Lung (tissue), 12 donors: ENCODE data around the gene FBXO2. TPM values are rescaled to one million over a fixed set of nuclear protein-coding genes. Genes with fewer than 3 reads are reported as not detected.

ENCODE experiments used
- ATAC-seq: fragments of 200-7000 bp; cut with Tn5 transposase; one replicate; pipeline ENCODE4 v1.9.1; 2020; ENCODE audit warnings: moderate number of reproducible peaks; ENCODE audit not compliant: insufficient read depth, low FRiP score
- DNase-seq, 3 donors: peaks; one replicate each; pipeline ENCODE4 v3.0.0-alpha.2; 2013 to 2017
- H3K27ac ChIP-seq, 2 donors: one replicate each; pipeline ENCODE4 v1.5.1; 2013; ENCODE audit warnings: mild to moderate bottlenecking in 2 of 2, moderate library complexity in 2 of 2, control low read depth in 1 of 2, inconsistent platforms in 1 of 2, low read depth in 1 of 2, low read length in 1 of 2
- H3K27me3 ChIP-seq, 3 donors: one replicate each; pipeline ENCODE4 v1.5.1; 2013; ENCODE audit warnings: low read length in 2 of 3; ENCODE audit not compliant: control insufficient read depth in 3 of 3, insufficient read depth in 3 of 3
- H3K36me3 ChIP-seq, 4 donors: one replicate each; pipeline ENCODE4 v1.5.1; 2013; ENCODE audit warnings: low read length in 4 of 4, mild to moderate bottlenecking in 1 of 4, moderate library complexity in 1 of 4; ENCODE audit not compliant: control insufficient read depth in 4 of 4, insufficient read depth in 4 of 4
- H3K4me1 ChIP-seq, 5 donors: one replicate each; pipeline ENCODE4 v1.5.1; 2013; ENCODE audit warnings: low read length in 5 of 5, mild to moderate bottlenecking in 2 of 5, moderate library complexity in 1 of 5; ENCODE audit not compliant: control insufficient read depth in 5 of 5, insufficient read depth in 5 of 5
- H3K4me3 ChIP-seq: one replicate; pipeline ENCODE4 v1.5.1; 2013; ENCODE audit warnings: mild to moderate bottlenecking, control low read depth, moderate library complexity
- H3K9ac ChIP-seq, 2 donors: one replicate each; pipeline ENCODE4 v1.5.1; 2013; ENCODE audit warnings: low read length in 2 of 2, control low read depth in 1 of 2; ENCODE audit not compliant: insufficient read depth in 1 of 2
- H3K9me3 ChIP-seq, 4 donors: one replicate each; pipeline ENCODE4 v1.5.1; 2013; ENCODE audit warnings: low read length in 3 of 4, mild to moderate bottlenecking in 1 of 4, moderate library complexity in 1 of 4; ENCODE audit not compliant: control insufficient read depth in 4 of 4, insufficient read depth in 3 of 4
- CTCF ChIP-seq: IDR thresholded peaks from 2 replicates; pipeline ENCODE4 v1.5.1; 2012; ENCODE audit warnings: mild to moderate bottlenecking; ENCODE audit errors: control extremely low read depth, extremely low read depth
- WGBS, 2 donors: extraction: QIAGEN DNeasy Blood & Tissue Kit; methylation state at CpG; one replicate each; pipeline ENCODE4 v1.1.7; 2013; 5-methylcytosine and 5-hydroxymethylcytosine counted together
- polyA plus RNA-seq, 2 donors: library from polyadenylated mRNA; stranded (reverse); fragments of 200-250 nt; gene quantifications; one replicate each; pipeline ENCODE4 v1.2.1, GENCODE V29; 2013
- total RNA-seq, 2 donors: library from RNA; depleted of rRNA in 1 of 2; stranded (reverse); fragments of >200 nt in 1 of 2; gene quantifications; one replicate each; pipeline ENCODE4 v1.2.1, GENCODE V29; 2014 to 2021
- donor health status: control.
- donor health status: control.
- donor health status: Bipolar disorder and iron deficiency.
- donor health status: healthy.
- donor health status: DM: yes; HTN: yes; CAD: no.

Gene FBXO2
- total and polyA plus RNA-seq, 4 donors = 0.20 to 12.5 (median 10.1) TPM

- no peak for TF ChIP-seq CTCF
- no peak for DNase-seq
- no peak overlapping the region for H3K27ac ChIP-seq
- H3K9ac ChIP-seq = no peak overlapping the region
- 68 to 72% methylated on average over 8 of the region's 8 CpGs for WGBS, 2 donors
- H3K4me1 ChIP-seq = peaks cover 0 to 18% (median 6%) of the 10 kb centered on the region in 5 donors
- H3K27me3 ChIP-seq = peaks cover 0 to 17% (median 3%) of the 10 kb centered on the region in 3 donors
- H3K9me3 ChIP-seq = peaks cover 0 to 2% (median 0%) of the 10 kb centered on the region in 4 donors
- H3K4me3 ChIP-seq = no peak overlapping the region
- H3K36me3 ChIP-seq = no peaks in the 10 kb centered on the region
- ATAC-seq = no peak
Measured at GRCh38 chr1:11697188-11697892, 43.1 kb upstream of the FBXO2 start.

- ATAC-seq (no peak), DNase-seq (no peak)
- Histone ChIP-seq H3K27me3 (peaks cover 0 to 15% (median 13%) of the 10 kb centered on the region in 3 donors), H3K4me3 (no peak overlapping the region), H3K9ac (no peak overlapping the region), H3K9me3 (no peaks in the 10 kb centered on the region), H3K4me1 (peaks cover 0 to 6% (median 3%) of the 10 kb centered on the region in 5 donors), H3K36me3 (no peaks in the 10 kb centered on the region), H3K27ac (no peak overlapping the region)
- no peak for TF ChIP-seq CTCF
- 84 to 96% methylated on average over 6 of the region's 6 CpGs for WGBS, 2 donors
Measured at GRCh38 chr1:11695861-11696260, 41.6 kb upstream of the FBXO2 start.

GRCh38 chr1:11693917-11694316 is 39.7 kb upstream of the FBXO2 start:
- 64 to 68% methylated on average over 5 of the region's 5 CpGs for WGBS, 2 donors
- ATAC-seq = no peak

More at GRCh38 chr1:11693917-11694316, 39.7 kb upstream of the FBXO2 start:
- no peak for DNase-seq
- H3K36me3 ChIP-seq = no peaks in the 10 kb centered on the region
- no peak overlapping the region for H3K9ac ChIP-seq
- no peak for TF ChIP-seq CTCF
- peaks cover 0 to 12% (median 7%) of the 10 kb centered on the region in 5 donors for H3K4me1 ChIP-seq
- peaks cover 8 to 19% (median 13%) of the 10 kb centered on the region in 3 donors for H3K27me3 ChIP-seq
- no peak overlapping the region for H3K4me3 ChIP-seq
- no peak overlapping the region for H3K27ac ChIP-seq
- H3K9me3 ChIP-seq = no peaks in the 10 kb centered on the region
